Muscle of arm (tissue), 12 donors: ENCODE results near the gene PSMC3IP. TPM values are rescaled to one million over a fixed set of nuclear protein-coding genes. Genes with fewer than 3 reads are reported as not detected.

Experiments
- polyA plus RNA-seq, 12 donors: library from polyadenylated mRNA; unstranded; fragments of 120-200 nt; gene quantifications; one replicate each; pipeline ENCODE4 v1.2.1, GENCODE V29; 2013; ENCODE audit not compliant: insufficient read length in 12 of 12

The PSMC3IP gene
- polyA plus RNA-seq, 12 donors = 8.1 to 19.7 (median 10.6) TPM; not detected in 2

Other genes starting within 250 kb of the PSMC3IP start
- gene STAT3, start 189.3 kb downstream of the PSMC3IP start, polyA plus RNA-seq = 100 to 1,000 TPM in 1 of 12 donors, 10 to 100 TPM in 11; 43.5 to 608 (median 52.9) TPM
- gene CAVIN1, start 154.5 kb downstream of the PSMC3IP start, polyA plus RNA-seq = 100 to 1,000 TPM; 209 to 442 (median 249) TPM
- gene ATP6V0A1, start 118.9 kb downstream of the PSMC3IP start, polyA plus RNA-seq = 10 to 100 TPM in 11 of 12 donors, not detected in 1; 17.3 to 85.3 (median 24.2) TPM
- gene NAGLU, start 41.5 kb downstream of the PSMC3IP start, polyA plus RNA-seq = 10 to 100 TPM in 11 of 12 donors, not detected in 1; 15.6 to 25.8 (median 17.9) TPM
- gene HSD17B1, start 24.8 kb downstream of the PSMC3IP start, polyA plus RNA-seq = 1 to 10 TPM in 11 of 12 donors, not detected in 1; 1.6 to 5.2 (median 2.3) TPM
- gene COASY, start 15.6 kb downstream of the PSMC3IP start, polyA plus RNA-seq = 10 to 100 TPM in 11 of 12 donors, not detected in 1; 22.0 to 55.4 (median 26.0) TPM
- gene MLX, start 10.6 kb downstream of the PSMC3IP start, polyA plus RNA-seq = 10 to 100 TPM in 11 of 12 donors, not detected in 1; 33.2 to 42.8 (median 37.5) TPM
- gene RETREG3, start 31.6 kb upstream of the PSMC3IP start, polyA plus RNA-seq = 10 to 100 TPM in 11 of 12 donors, not detected in 1; 26.3 to 40.9 (median 36.8) TPM
- 10 to 100 TPM in 11 of 12 donors, not detected in 1; 27.3 to 38.3 (median 33.6) TPM for gene TUBG1, start 32.0 kb upstream of the PSMC3IP start, polyA plus RNA-seq
- 10 to 100 TPM in 11 of 12 donors, not detected in 1; 10.1 to 27.6 (median 12.1) TPM for gene TUBG2, start 81.6 kb upstream of the PSMC3IP start, polyA plus RNA-seq
- 10 to 100 TPM in 11 of 12 donors, not detected in 1; 21.0 to 70.2 (median 33.4) TPM for gene PLEKHH3, start 99.3 kb upstream of the PSMC3IP start, polyA plus RNA-seq
- 1 to 10 TPM in 6 of 12 donors, under 1 TPM in 4, not detected in 2; 0.78 to 2.7 (median 1.2) TPM for gene CCR10, start 104.1 kb upstream of the PSMC3IP start, polyA plus RNA-seq
- 10 to 100 TPM in 8 of 12 donors, 1 to 10 TPM in 3, not detected in 1; 8.3 to 22.3 (median 11.4) TPM for gene CNTNAP1, start 104.8 kb upstream of the PSMC3IP start, polyA plus RNA-seq
- 10 to 100 TPM in 11 of 12 donors, not detected in 1; 15.0 to 33.7 (median 22.3) TPM for gene EZH1, start 167.3 kb upstream of the PSMC3IP start, polyA plus RNA-seq
- 100 to 1,000 TPM in 1 of 12 donors, 10 to 100 TPM in 10, not detected in 1; 60.4 to 120 (median 69.4) TPM for gene RAMP2, start 183.5 kb upstream of the PSMC3IP start, polyA plus RNA-seq
- gene VPS25, start 195.7 kb upstream of the PSMC3IP start, polyA plus RNA-seq = 10 to 100 TPM in 11 of 12 donors, not detected in 1; 25.0 to 46.1 (median 30.6) TPM
- 1 to 10 TPM in 2 of 12 donors, under 1 TPM in 8, not detected in 2; 0.32 to 3.3 (median 0.67) TPM for gene WNK4, start 202.9 kb upstream of the PSMC3IP start, polyA plus RNA-seq
- 10 to 100 TPM in 11 of 12 donors, not detected in 1; 45.3 to 64.9 (median 56.4) TPM for gene COA3, start 221.0 kb upstream of the PSMC3IP start, polyA plus RNA-seq
- gene CNTD1, start 221.1 kb upstream of the PSMC3IP start, polyA plus RNA-seq = 1 to 10 TPM in 4 of 12 donors, under 1 TPM in 6, not detected in 2; 0.30 to 2.1 (median 0.92) TPM
- gene BECN1, start 246.6 kb upstream of the PSMC3IP start, polyA plus RNA-seq = 10 to 100 TPM in 11 of 12 donors, not detected in 1; 36.0 to 57.1 (median 49.2) TPM